ENCODE results near the gene BCL2.
"Not testable (repeated sequence)": the region's sequence is repeated elsewhere in the genome, so short reads cannot be mapped to it uniquely, and the experiment has no call there.

The BCL2 gene

DNA sequence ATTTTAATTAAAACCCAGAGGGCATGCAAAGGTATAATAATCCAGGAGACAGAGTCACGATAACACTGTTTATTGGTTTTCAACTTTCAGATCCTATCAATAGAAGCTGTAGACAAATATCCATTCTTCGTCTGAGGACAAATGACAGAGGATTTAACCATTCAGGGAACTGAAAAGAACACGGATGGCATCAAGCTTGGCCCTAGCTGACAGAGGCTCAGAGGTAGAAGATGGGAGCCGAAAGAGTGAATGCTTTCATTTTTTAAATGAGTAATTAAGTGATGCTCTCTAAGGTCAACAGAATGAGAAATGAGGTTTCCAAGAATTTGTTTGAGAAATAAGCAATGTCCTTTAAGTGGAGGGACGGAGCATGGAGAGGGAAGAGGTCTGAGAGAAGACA is 62.1 kb downstream of the BCL2 start:
- no peak for DNase-seq

- no peak for DNase-seq
These were observed 64.1 kb downstream of the BCL2 start for GRCh38 chr18:63255435-63255834.

- DNase-seq = no peak
These were observed 64.7 kb downstream of the BCL2 start for GRCh38 chr18:63254716-63255399.

DNA sequence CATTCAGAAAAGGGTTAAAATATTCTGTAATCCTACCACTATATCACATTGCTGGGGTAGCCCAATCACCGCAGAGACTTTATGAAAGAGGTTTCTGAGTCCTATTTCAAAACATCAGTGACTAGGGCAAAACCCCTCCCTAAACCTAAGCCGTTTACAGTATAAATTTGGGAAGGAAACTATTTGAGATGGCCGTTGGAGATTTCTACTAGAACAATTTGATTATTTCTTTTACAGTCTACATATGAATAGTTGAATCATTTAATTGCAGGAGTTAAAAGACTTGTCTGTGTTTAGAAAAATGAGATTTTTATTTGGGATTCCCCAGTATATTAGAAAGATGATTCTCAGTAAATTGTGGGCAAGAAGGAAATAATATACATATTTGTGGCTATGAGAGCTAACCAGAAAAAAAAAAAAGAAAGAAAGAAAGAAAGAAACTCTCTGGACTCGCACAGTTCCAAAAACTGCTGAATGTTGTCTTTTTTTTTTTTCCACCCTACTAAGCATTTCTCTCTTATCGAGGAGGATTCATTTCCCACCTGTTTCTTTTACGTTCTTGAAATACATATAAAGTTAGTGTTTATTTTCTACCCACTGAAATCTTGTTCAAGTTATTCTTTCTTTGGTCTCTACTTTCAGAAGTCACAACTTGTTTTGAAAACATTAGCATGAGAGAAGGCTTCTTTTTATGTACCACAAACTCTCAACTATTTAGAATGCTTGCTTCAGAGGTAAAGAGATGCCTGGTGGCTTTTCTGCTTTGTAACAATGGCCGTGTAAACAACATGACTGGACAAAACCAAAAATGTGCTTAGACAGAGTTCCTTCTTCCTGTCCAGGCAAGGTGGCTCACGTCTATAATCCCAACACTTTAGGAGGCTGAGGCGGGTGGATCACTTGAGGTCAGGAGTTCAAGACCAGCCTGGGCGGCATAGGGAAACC is 65.9 kb downstream of the BCL2 start:
- DNase-seq = no peak

GRCh38 chr18:63253014-63253413 is 66.6 kb downstream of the BCL2 start:
- no peak for DNase-seq

GRCh38 chr18:63249771-63250170 is 69.8 kb downstream of the BCL2 start:
- DNase-seq = no peak

- no peak for DNase-seq
These were observed 71.6 kb downstream of the BCL2 start for GRCh38 chr18:63247926-63248325.

DNA sequence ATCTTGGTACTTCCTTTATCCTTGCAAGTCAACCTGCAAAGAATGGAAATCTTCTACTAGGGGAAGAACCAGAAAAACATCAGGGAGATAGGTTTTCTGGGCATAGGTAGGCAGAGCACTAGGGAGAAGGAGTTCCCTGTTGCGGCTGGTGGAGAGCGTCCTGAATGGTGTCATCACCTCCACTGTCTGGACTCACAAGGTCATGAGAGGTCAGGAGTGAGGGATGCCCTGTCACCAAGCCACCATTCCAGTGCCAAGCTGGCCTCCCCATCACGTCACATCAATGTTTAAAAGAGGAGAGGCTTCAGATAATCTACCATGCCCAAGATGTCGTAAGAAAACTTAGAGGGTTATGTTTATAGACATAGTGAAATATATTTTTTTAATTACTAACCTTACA is 72.1 kb downstream of the BCL2 start:
- DNase-seq = no peak

DNA sequence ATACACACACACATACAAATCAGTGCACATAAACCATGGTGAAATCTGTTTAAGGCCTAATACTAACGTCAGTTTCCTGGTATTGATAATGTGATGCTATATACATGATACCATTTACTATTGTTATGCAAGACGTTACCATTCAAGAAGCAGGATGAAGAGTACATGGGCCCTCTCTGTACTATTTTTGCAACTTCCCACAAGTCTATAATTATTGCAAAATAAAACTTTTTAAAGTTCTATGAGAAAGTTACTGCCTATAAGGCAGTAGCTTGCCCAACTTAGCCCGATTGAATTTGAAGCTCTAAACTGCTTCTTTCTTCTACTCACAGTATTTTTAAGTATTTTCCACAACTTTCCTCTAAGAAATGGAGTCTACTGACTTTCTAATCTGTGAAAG is 74.0 kb downstream of the BCL2 start:
- no peak for DNase-seq

GRCh38 chr18:63244607-63245006 is 75.0 kb downstream of the BCL2 start:
- DNase-seq = no peak

- DNase-seq = no peak
These were observed 77.8 kb downstream of the BCL2 start for GRCh38 chr18:63241760-63242159.

GRCh38 chr18:63241317-63241712 is 78.3 kb downstream of the BCL2 start:
- no peak for DNase-seq

DNA sequence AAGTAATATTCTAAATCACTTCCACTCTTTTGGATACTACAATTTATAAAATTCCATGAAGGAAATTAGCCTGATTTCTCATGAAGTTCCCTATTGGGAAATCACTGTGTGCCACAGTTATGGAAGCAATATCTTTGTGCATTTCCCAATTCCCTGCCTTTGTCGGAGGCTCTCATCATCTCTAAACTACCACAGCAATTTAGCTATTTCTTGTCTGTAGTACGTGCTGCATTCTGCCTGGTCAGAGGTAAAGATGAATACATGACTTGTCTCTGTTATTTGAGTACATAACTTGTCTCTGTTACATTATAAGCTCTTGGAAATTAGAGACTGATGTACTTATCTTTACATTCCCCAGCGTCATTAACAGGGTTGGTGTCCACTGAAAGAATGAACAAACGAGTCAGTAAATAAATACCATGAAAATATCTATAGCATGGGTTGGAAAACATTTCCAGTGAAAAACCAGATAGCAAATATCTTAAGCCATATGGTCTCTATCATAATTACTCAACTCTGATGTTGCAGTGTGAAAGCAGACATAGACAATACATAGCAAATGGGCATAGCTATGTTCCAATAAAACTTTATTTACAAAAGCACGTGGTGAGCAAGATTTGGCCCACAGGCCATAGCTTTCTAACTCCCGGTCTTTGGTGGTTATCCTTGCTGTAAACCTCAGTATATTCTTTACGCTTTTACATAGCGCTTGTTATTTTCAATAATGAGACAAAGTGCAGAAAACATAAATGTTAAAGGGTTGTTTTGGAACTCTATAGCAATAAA is 78.8 kb downstream of the BCL2 start:
- no peak for DNase-seq

DNA sequence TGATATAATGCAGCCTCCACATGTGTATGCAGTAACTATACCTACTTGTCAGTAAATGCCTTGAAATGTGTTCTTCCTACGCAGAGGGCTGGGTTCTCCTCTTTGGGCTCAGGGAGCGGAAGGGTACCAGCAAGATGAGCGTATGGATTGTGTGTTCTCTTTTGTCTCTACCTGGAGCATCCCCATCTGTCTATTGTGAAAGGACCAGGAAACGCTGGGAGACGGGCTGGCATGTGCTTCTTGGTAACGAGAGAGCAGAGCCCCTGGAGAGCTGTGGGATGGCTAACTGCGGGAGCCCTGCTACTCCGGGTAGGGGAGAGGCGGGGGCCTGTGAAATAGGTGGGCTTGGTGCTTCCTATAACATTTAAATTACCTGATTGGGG is 80.9 kb downstream of the BCL2 start:
- peak; percentile 97 for DNase-seq

- DNase-seq = no peak
These were observed 81.5 kb downstream of the BCL2 start for GRCh38 chr18:63237881-63238692.

GRCh38 chr18:63236921-63237846 is 82.4 kb downstream of the BCL2 start:
- DNase-seq = no peak

- DNase-seq = no peak
These were observed 83.2 kb downstream of the BCL2 start for GRCh38 chr18:63236406-63236805.

GRCh38 chr18:63235920-63236319 is 83.6 kb downstream of the BCL2 start:
- not testable (repeated sequence) for DNase-seq

- no peak for DNase-seq
These were observed 84.7 kb downstream of the BCL2 start for GRCh38 chr18:63234841-63235240.

DNA sequence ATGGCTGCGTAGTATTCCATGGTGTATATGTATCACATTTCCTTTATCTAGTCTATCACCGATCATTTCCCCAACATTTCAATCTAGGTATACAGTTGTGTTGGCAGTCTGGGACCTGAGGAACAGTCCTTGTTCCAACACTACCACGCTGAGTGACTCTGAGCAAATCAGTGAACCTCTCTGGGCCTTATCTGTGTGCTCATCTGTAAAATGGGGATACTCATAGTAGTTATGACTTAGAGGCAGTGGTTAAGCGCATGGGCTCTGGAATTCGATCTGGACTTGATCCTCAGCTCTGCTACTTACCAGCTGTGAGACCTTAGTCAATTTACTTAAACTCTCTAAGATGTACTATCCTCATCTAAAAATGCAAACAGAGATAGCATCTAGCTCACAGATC is 85.1 kb downstream of the BCL2 start:
- DNase-seq = no peak

GRCh38 chr18:63233334-63233733 is 86.2 kb downstream of the BCL2 start:
- no peak for DNase-seq
